PC-9 (cell line): ENCODE data around the gene OR7A5.
"Not testable (repeated sequence)": the region's sequence is repeated elsewhere in the genome, so short reads cannot be mapped to it uniquely, and the experiment has no call there.

Experiments
- CTCF ChIP-seq: fragments of 200-600 bp; sonication (generic); conservative IDR thresholded peaks from 2 replicates; pipeline ENCODE4 v1.6.1; 2017; ENCODE audit warnings: mixed run types, antibody characterized with exemption, mild to moderate bottlenecking, moderate library complexity
- EZH2 ChIP-seq: fragments of 200-600 bp; sonication (generic); IDR thresholded peaks from 2 replicates; pipeline ENCODE4 v1.8.0; 2017; ENCODE audit warnings: antibody characterized with exemption, low read depth

GRCh38 chr19:14785102-14785793 is 49.7 kb downstream of the OR7A5 start:
- not testable (repeated sequence) for TF ChIP-seq CTCF, EZH2
